Activated CD4-positive, alpha-beta T cell treated with anti-CD3 and anti-CD28 coated beads for 36 hours (primary cell): Measurements from ENCODE around the gene STAU1. TPM values are rescaled to one million over a fixed set of nuclear protein-coding genes. Genes with fewer than 3 reads are reported as not detected.

Experiments
- ATAC-seq: fragments of 200-7000 bp; cut with Tn5 transposase; one replicate; pipeline ENCODE4 v1.10.0; 2021; ENCODE audit warnings: mild to moderate bottlenecking, moderate library complexity
- CTCF ChIA-PET: fragments of 350-600 bp; sonication (Branson Sonifier 250); formaldehyde crosslinking; loops from one replicate; lab custom pipeline; 2021; ENCODE audit warnings: antibody characterized with exemption; lab: Charles Lee
- POLR2A ChIA-PET: fragments of 350-600 bp; sonication (Branson Sonifier 250); formaldehyde crosslinking; loops from one replicate; lab custom pipeline; 2021; ENCODE audit warnings: antibody characterized with exemption, inconsistent platforms; lab: Charles Lee
- DNase-seq: peaks from one replicate; pipeline ENCODE4 v3.0.0-alpha.2; 2020
- H3K27ac Mint-ChIP-seq: one replicate; pipeline ENCODE4 v1.8.0; 2021; ENCODE audit warnings: mixed read lengths
- H3K27me3 Mint-ChIP-seq: one replicate; pipeline ENCODE4 v1.8.0; 2021; ENCODE audit warnings: mixed read lengths
- H3K36me3 Mint-ChIP-seq: one replicate; pipeline ENCODE4 v1.8.0; 2021; ENCODE audit warnings: low read depth, mixed read lengths
- H3K4me1 Mint-ChIP-seq: one replicate; pipeline ENCODE4 v1.8.0; 2021; ENCODE audit warnings: mixed read lengths
- H3K4me3 Mint-ChIP-seq: one replicate; pipeline ENCODE4 v1.8.0; 2021; ENCODE audit warnings: mild to moderate bottlenecking, moderate library complexity, mixed read lengths
- H3K9me3 Mint-ChIP-seq: one replicate; pipeline ENCODE4 v1.8.0; 2021; ENCODE audit warnings: low read depth, mixed read lengths
- intact Hi-C, 2 experiments: fragments of 100-400 bp; cut with DNase I in 1 of 2; cut with micrococcal nuclease in 1 of 2; formaldehyde crosslinking; loops; one replicate each; pipeline versions ENCODE4 v1.14.2 to v1.15.1; 2022 to 2024; cut with DNase I, micrococcal nuclease
- total RNA-seq, 2 experiments: library from RNA; stranded (reverse); gene quantifications; one replicate each; pipeline ENCODE4 v1.2.3, GENCODE V29; 2021

The STAU1 gene
- total RNA-seq, 2 experiments from 2014 or later: 72.6 to 83.7 TPM

GRCh38 chr20:49166534-49167449 lies 21.3 kb downstream of the STAU1 start:
- DNase-seq (no peak), ATAC-seq (peak; percentile 79)
- H3K27me3 Mint-ChIP-seq: no peaks in the 10 kb centered on the region
- peaks cover 44% of the 10 kb centered on the region for H3K36me3 Mint-ChIP-seq
- peaks cover 74% of the 10 kb centered on the region for H3K4me1 Mint-ChIP-seq
- peak overlapping the region; percentile 85 for H3K27ac Mint-ChIP-seq
- CTCF ChIA-PET: interaction anchor here (0.6 to 4.9 kb wide), 11 partner anchors 10 to 107 kb away, joined by 3 to 43 read pairs (median 7); partner anchors contain the start of gene DDX27
- POLR2A ChIA-PET: interaction anchor here (1.2 kb wide), 2 partner anchors 15 to 110 kb away, joined by 5 to 13 read pairs; partner anchors contain the start of gene ZNFX1
- peak overlapping the region; percentile 37 for H3K4me3 Mint-ChIP-seq
- H3K9me3 Mint-ChIP-seq: no peaks in the 10 kb centered on the region
- intact Hi-C loops: loop anchor here (1.0 to 10.0 kb wide), 8 partner anchors 20 to 1662 kb away; partner anchors contain the start of genes NCOA3 (in 1 of the 2), RNF114 (in 1 of the 2) and STAU1 (in 1 of the 2)

- Mint-ChIP-seq H3K4me1 (peaks cover 81% of the 10 kb centered on the region), H3K27ac (peak overlapping the region; percentile 85), H3K4me3 (peak overlapping the region; percentile 52), H3K27me3 (no peaks in the 10 kb centered on the region), H3K9me3 (no peaks in the 10 kb centered on the region), H3K36me3 (peaks cover 44% of the 10 kb centered on the region)
- peak; percentile 80 for ATAC-seq
- peak; percentile 44 for DNase-seq
- ChIA-PET POLR2A (interaction anchor here (0.8 to 1.2 kb wide), 5 partner anchors 11 to 111 kb away, joined by 4 to 13 read pairs (median 5); partner anchors contain the start of genes DDX27 and ZNFX1), CTCF (interaction anchor here (0.6 to 4.9 kb wide), 11 partner anchors 8 to 1621 kb away, joined by 3 to 43 read pairs (median 5); no protein-coding TSS in a partner anchor)
- intact Hi-C loops: loop anchor here (1.0 to 10.0 kb wide), 8 partner anchors 21 to 1661 kb away; partner anchors contain the start of genes NCOA3 (in 1 of the 2), RNF114 (in 1 of the 2) and STAU1 (in 1 of the 2)
Observed at GRCh38 chr20:49165611-49166010, 22.5 kb downstream of the STAU1 start.

GRCh38 chr20:49163696-49164095 lies 24.4 kb downstream of the STAU1 start:
- Mint-ChIP-seq H3K27me3 (no peaks in the 10 kb centered on the region), H3K4me3 (no peak overlapping the region), H3K4me1 (peaks cover 82% of the 10 kb centered on the region), H3K9me3 (no peaks in the 10 kb centered on the region), H3K36me3 (peaks cover 43% of the 10 kb centered on the region), H3K27ac (no peak overlapping the region)
- ATAC-seq: no peak
- CTCF ChIA-PET: interaction anchor here (4.8 kb wide), 1 partner anchor 53 kb away, joined by 28 read pairs; no protein-coding TSS in a partner anchor
- intact Hi-C loops: loop anchor here (5.0 to 10.0 kb wide), 3 partner anchors 114 to 1659 kb away; partner anchors contain the start of genes NCOA3 (in 1 of the 2), RNF114 (in 1 of the 2) and ZNFX1 (in 1 of the 2)
- POLR2A ChIA-PET: interaction anchor here (0.6 kb wide), 1 partner anchor 19 kb away, joined by 3 read pairs; no protein-coding TSS in a partner anchor
- no peak for DNase-seq

- CTCF ChIA-PET: interaction anchor here (0.7 to 2.7 kb wide), 2 partner anchors 56 to 115 kb away, joined by 3 to 13 read pairs; no protein-coding TSS in a partner anchor
- H3K27ac Mint-ChIP-seq: peak overlapping the region; percentile 10
- no peak overlapping the region for H3K4me3 Mint-ChIP-seq
- peaks cover 44% of the 10 kb centered on the region for H3K36me3 Mint-ChIP-seq
- ATAC-seq (no peak), DNase-seq (no peak)
- no peaks in the 10 kb centered on the region for H3K27me3 Mint-ChIP-seq
- intact Hi-C loops: loop anchor here (5.0 to 10.0 kb wide), 3 partner anchors 116 to 1657 kb away; partner anchors contain the start of genes NCOA3 (in 1 of the 2), RNF114 (in 1 of the 2) and ZNFX1 (in 1 of the 2)
- peaks cover 67% of the 10 kb centered on the region for H3K4me1 Mint-ChIP-seq
- H3K9me3 Mint-ChIP-seq: no peaks in the 10 kb centered on the region
- POLR2A ChIA-PET: interaction anchor here (0.5 kb wide), 1 partner anchor 28 kb away, joined by 4 read pairs; no protein-coding TSS in a partner anchor
Observed at GRCh38 chr20:49161428-49162152, 26.5 kb downstream of the STAU1 start.

GRCh38 chr20:49160057-49160929 lies 27.8 kb downstream of the STAU1 start:
- CTCF ChIA-PET: interaction anchor here (0.7 to 2.7 kb wide), 7 partner anchors 9 to 116 kb away, joined by 3 to 13 read pairs (median 4); no protein-coding TSS in a partner anchor
- intact Hi-C loops: loop anchor here (5.0 to 10.0 kb wide), 3 partner anchors 117 to 1655 kb away; partner anchors contain the start of genes NCOA3 (in 1 of the 2), RNF114 (in 1 of the 2) and ZNFX1 (in 1 of the 2)
- Mint-ChIP-seq H3K27me3 (no peaks in the 10 kb centered on the region), H3K36me3 (peaks cover 34% of the 10 kb centered on the region), H3K4me1 (peaks cover 61% of the 10 kb centered on the region), H3K9me3 (no peaks in the 10 kb centered on the region), H3K27ac (peak overlapping the region; percentile 30), H3K4me3 (no peak overlapping the region)
- DNase-seq: no peak
- peak; percentile 91 for ATAC-seq
- POLR2A ChIA-PET: interaction anchor here (1.0 kb wide), 2 partner anchors 27 to 29 kb away, joined by 6 to 12 read pairs; no protein-coding TSS in a partner anchor

GRCh38 chr20:49157146-49157545 lies 31.0 kb downstream of the STAU1 start:
- intact Hi-C loops: no loop called here
- H3K27ac Mint-ChIP-seq: no peak overlapping the region
- ChIA-PET CTCF (interaction anchor here (1.0 to 1.1 kb wide), 2 partner anchors 9 to 24 kb away, joined by 3 read pairs; no protein-coding TSS in a partner anchor), POLR2A (no interaction called here)
- H3K4me1 Mint-ChIP-seq: peaks cover 49% of the 10 kb centered on the region
- DNase-seq (no peak), ATAC-seq (no peak)
- no peaks in the 10 kb centered on the region for H3K27me3 Mint-ChIP-seq
- H3K9me3 Mint-ChIP-seq: no peaks in the 10 kb centered on the region
- H3K4me3 Mint-ChIP-seq: no peak overlapping the region
- H3K36me3 Mint-ChIP-seq: peaks cover 34% of the 10 kb centered on the region

GRCh38 chr20:49156481-49156880 lies 31.7 kb downstream of the STAU1 start:
- H3K36me3 Mint-ChIP-seq: peaks cover 38% of the 10 kb centered on the region

GRCh38 chr20:49151436-49151835 lies 36.7 kb downstream of the STAU1 start:
- Mint-ChIP-seq H3K36me3 (peaks cover 53% of the 10 kb centered on the region), H3K4me1 (peaks cover 11% of the 10 kb centered on the region), H3K9me3 (no peaks in the 10 kb centered on the region), H3K27ac (peak overlapping the region; percentile 25), H3K27me3 (no peaks in the 10 kb centered on the region), H3K4me3 (no peak overlapping the region)
- CTCF ChIA-PET: interaction anchor here (0.6 to 3.3 kb wide), 7 partner anchors 15 to 70 kb away, joined by 3 to 12 read pairs (median 3); no protein-coding TSS in a partner anchor
- no peak for DNase-seq
- POLR2A ChIA-PET: interaction anchor here (0.7 kb wide), 1 partner anchor 86 kb away, joined by 3 read pairs; no protein-coding TSS in a partner anchor
- intact Hi-C loops: no loop called here
- no peak for ATAC-seq

More at GRCh38 chr20:49156481-49156880, 31.7 kb downstream of the STAU1 start:
- intact Hi-C loops: no loop called here
- Mint-ChIP-seq H3K4me1 (peaks cover 42% of the 10 kb centered on the region), H3K4me3 (no peak overlapping the region), H3K27me3 (no peaks in the 10 kb centered on the region), H3K9me3 (no peaks in the 10 kb centered on the region), H3K27ac (no peak overlapping the region)
- ATAC-seq: no peak
- DNase-seq: no peak
- POLR2A ChIA-PET: no interaction called here
- CTCF ChIA-PET: interaction anchor here (0.8 to 1.4 kb wide), 4 partner anchors 10 to 30 kb away, joined by 3 to 4 read pairs (median 3); no protein-coding TSS in a partner anchor

- intact Hi-C loops: no loop called here
- DNase-seq: no peak
- no peak for ATAC-seq
- peaks cover 49% of the 10 kb centered on the region for H3K36me3 Mint-ChIP-seq
- H3K4me3 Mint-ChIP-seq: no peak overlapping the region
- H3K27ac Mint-ChIP-seq: peak overlapping the region; percentile 49
- ChIA-PET POLR2A (no interaction called here), CTCF (interaction anchor here (1.0 to 2.1 kb wide), 3 partner anchors 17 to 67 kb away, joined by 3 to 9 read pairs (median 5); no protein-coding TSS in a partner anchor)
- peaks cover 3% of the 10 kb centered on the region for H3K4me1 Mint-ChIP-seq
- no peaks in the 10 kb centered on the region for H3K27me3 Mint-ChIP-seq
- no peaks in the 10 kb centered on the region for H3K9me3 Mint-ChIP-seq
Observed at GRCh38 chr20:49149281-49150045, 38.7 kb downstream of the STAU1 start.
